Measurements from ENCODE around the gene NYNRIN.
"Not testable (repeated sequence)": the region's sequence is repeated elsewhere in the genome, so short reads cannot be mapped to it uniquely, and the experiment has no call there.

The NYNRIN gene

DNA sequence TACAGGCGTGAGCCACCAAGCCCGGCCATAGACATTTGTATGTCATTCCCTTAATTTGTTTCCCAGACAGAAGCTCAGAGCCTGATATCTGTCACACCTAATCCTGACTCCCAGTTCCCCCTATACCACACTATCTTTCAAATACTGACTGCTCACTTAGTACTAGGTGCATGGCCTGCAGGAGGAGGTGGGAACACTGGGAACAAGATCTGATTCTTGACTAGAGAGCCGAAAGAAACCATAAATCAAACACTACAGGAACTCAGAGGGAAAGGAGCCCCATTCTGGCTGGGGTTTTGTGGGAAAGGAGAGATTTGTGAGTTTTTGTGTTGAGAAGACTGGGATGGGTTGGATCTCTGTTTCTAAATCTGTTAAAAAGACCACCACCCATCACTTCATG lies 35.9 kb downstream of the NYNRIN start:
- no peak for DNase-seq

- DNase-seq: no peak
These were observed 36.5 kb downstream of the NYNRIN start for GRCh38 chr14:24435192-24435810.

DNA sequence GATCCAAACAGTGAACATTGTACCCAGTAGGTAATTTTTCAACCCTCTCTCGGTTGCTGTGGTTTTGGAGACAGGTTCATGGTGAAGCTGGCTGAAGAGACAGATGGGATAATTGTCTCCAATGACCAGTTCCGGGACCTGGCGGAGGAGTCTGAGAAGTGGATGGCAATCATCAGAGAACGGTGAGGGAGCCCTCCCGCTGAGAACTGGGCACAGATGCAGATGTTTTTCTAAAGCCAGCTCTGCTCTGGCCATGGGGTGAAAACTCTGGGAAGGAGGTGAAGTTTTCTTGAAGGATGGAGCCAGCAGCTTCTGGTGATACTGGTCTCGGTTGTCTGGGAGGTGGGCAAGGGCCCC lies 37.2 kb downstream of the NYNRIN start:
- no peak for DNase-seq

DNA sequence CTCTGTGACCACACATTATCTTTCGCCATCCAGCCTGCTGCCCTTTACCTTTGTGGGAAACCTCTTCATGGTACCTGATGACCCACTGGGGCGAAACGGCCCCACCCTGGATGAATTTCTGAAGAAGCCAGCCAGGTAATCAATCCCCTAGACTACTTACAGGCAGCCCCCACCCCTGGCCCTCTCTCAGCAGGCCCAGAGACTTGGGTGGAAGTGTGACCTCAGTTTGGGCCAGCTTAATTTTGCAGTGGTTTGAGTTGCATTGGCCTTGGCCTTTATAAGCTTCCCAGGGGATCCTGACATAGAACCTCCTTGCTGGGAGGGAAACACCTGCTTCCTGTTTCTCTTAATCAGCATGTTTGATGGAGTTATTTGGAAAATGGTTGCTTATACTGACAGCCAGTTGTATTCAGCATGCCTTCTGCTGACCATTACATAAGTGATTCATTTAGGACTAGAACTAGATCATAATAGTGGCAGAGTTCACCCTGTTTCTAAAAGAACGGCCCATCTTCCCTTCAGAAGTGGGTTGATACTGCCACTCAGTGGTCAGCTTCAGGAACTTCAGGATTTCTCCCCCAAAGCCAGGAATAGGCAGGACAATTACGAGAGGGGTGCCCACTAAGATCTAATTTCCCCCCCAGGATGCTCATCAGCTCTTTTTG lies 37.7 kb downstream of the NYNRIN start:
- DNase-seq: peak; percentile 88

DNA sequence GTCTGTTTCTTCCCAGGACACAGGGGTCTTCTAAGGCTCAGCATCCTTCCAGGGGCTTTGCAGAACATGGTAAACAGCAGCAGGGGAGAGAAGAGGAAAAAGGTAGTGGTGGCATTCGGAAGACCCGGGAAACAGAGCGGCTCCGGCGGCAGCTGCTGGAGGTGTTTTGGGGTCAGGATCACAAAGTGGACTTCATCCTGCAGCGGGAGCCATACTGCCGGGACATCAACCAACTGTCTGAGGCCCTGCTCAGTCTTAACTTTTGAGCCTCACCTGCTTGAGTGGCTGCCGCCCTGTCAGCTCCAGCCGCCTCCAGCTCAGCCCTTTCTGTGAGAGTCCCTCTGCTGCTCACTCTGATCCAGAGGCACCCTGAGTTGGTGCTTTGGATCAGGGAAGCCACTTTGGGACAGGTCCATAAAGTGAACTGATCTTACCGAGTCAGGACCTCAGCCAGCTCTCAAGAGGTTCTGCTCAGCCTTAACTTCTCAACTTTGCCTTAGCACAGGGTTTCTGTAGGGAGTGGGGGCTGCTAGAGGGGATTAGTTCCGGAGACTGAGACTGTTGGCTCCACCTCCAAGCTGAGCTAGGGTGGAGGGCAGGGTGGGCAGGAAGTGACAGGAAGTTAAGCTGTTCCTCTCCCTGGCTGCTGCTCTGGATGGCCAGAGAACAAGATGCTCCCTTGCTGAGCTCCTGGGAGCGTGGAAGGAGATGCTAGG lies 38.4 kb downstream of the NYNRIN start:
- DNase-seq: no peak

DNA sequence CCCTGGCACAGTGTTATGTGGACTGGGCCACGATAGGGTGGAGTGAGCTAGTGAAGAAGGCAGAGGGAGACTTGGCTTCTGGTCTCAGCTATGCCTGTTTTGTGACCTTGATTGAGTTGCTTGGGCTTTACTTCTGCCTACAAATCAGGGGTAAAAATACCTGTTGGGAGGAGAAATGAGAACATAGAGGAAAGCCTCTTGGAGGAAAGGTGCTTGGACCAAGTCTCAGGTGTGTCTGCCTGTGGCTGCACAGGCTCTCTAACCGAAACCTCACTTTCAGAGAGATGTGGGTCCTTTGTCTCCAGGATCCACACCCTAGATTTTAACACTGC lies 38.9 kb downstream of the NYNRIN start:
- DNase-seq: no peak

- DNase-seq: no peak
These were observed 39.7 kb downstream of the NYNRIN start for GRCh38 chr14:24438223-24439097.

DNA sequence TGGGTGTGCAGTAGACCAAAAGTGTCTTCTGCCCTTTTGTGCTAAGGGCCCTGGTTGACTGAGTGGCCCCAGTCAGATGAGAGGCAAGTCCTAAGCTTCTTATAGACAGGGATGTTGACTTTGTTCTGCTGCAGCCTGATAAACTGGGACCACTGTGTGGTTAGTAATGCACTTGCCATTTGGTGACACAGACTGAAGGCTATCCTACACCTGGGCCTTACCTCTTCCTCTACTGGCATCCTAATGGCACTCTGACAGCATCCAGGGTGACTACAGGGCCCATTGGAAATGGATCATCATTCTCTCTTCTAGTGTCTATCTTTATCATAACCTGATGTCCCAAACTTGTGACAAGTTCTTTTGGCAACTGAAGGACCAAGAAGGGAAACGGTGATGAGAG lies 40.5 kb downstream of the NYNRIN start:
- DNase-seq: no peak

- DNase-seq: no peak
These were observed 41.2 kb downstream of the NYNRIN start for GRCh38 chr14:24439830-24440605.

DNA sequence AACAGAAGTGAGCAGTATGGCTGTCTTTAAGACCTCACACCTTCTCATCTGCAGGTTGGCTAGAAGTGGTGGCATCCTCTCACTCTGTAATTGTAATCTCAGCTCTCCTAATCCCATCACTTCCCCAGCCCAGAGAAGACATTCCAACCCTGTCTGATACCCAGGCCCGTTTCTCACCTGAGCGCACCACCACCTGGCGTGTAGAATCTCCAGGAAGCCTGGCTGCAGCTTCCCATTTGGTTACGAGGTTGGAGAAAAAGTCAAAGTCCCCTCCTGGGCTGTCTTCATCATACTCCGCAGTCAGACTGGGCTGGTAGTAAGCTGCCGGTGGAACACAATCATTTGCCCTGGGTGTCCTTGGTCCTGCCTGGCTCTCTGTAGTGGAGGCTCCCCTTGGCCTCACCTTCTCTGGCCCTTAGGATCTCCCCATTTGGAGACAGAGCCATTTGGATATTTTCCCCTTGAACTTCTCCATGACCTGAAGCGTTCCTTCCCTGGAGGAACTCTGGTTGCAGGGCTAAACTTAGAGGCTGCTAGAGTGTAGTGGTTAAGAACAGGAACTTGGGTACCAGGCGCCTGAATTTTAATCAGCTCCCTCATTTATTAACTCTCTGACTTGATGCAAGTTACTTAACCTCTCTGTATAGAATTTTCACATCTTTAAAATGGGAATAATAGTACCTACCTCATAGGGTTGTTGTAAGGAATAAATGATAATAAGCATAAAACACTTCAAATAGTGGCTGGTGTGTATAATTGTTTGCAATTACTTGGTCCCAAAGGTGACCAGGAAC lies 42.0 kb downstream of the NYNRIN start:
- DNase-seq: no peak

DNA sequence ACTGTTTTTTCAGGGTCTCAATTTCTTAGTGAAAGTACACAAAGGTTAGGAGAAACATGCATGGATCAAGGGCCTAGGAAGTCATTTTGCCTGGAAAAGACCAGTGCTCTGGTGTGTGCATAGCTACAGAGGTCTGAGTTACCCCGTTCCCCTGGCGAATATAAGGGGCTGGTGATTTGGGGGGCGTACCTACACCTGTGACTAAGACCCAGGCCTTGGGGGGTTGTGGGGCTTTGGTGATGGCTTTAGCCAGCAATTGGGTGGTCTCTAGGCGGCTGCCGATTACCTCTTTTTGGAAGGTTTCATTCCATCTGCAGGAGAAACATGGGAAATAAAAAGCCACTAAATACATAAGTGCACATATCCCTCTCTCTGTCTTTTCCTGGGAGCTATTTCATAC lies 42.7 kb downstream of the NYNRIN start:
- no peak for DNase-seq

- peak; percentile 86 for DNase-seq
These were observed 43.1 kb downstream of the NYNRIN start for GRCh38 chr14:24441904-24442239.

DNA sequence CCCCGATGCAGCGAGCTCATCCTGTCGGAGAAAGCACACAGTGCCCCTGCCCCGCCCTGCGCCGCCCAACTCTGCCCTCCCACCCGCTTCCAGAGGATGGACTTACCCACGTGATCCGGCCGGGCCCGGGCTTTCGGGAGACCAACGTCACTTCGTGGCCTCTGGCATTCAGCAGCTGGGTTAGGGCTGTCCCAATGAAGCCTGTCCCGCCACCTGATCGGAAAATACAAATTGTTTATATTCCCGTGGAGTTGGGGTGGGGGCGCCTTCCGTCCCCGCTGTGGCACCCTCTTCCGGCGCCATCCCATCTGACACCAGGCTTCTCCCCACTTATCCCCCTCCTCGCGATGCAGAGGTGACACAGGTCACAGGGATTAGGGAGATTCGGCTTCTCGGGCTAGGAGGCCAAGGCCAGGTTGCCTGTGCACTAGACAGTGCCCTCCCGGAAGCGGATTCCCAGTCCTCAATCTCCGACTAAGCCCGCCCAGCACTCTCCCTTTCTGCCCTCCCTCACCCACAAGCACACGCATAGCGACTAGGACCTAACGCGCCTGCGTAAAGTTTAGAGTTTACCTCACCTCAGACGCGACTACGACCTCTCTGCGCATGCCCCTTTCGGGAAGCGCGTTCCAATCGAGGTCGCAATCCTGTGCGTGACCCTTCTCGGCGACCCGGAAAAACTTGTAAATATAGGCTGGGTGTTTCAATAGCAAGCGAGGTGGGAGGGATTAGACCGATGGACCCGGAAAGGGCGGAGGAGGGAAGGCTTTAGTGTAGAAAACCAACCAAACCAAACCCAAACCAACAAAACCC lies 43.6 kb downstream of the NYNRIN start, which contains the start of gene SDR39U1:
Gene SDR39U1, minus strand, starts transcription at position 537 of the 813 bp plus-strand sequence. Its CDS starts 7 bp downstream, at position 530.
- DNase-seq: peak; percentile 100

GRCh38 chr14:24443053-24443665 lies 44.4 kb downstream of the NYNRIN start:
- no peak for DNase-seq

GRCh38 chr14:24450828-24451227 lies 52.0 kb downstream of the NYNRIN start:
- DNase-seq: not testable (repeated sequence)

GRCh38 chr14:24456980-24457379 lies 58.2 kb downstream of the NYNRIN start:
- no peak for DNase-seq

DNA sequence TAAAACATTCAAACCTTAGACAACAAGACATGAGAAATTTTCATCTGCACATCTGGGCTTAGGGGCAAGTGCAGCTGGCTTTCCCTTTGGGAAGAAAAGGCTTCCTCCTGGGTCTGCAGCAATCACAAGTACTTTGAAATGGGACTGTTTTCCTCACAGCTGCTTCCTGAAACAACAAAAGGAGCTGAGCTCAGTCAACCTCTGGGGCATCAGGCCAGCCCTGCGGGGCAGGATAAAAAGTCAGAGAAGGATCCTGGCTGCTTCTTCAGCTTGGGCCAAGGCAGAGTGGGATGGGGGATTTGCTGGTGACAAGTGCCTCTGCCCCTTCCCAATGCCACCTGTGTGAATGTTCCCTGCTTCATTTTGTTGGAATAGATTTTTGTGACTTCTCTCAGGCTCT lies 59.9 kb downstream of the NYNRIN start:
- DNase-seq: no peak

DNA sequence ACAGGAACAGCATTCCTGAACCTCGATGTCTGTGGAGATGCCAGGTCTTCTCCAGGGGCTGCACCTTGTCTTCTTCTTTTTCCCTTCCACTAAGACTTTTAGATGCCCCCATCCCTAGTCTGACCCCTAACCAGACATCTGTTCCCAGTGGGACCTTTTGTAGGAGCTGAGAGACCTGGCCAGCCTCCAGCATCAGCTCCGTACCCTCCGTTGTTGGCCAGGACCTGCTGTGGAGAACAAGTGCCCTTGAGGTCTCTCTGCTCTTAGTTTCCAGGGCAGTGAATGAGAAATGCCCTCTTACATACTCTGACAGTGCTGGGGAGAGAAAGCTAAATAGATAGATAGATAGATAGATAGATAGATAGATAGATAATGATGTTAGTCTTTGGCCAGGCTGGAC lies 60.5 kb downstream of the NYNRIN start:
- DNase-seq: peak; percentile 57

- DNase-seq: no peak
These were observed 62.5 kb downstream of the NYNRIN start for GRCh38 chr14:24461336-24461735.

Data from DMS79 treated with DMSO at 0.1 percent for 48 hours (cell line).